OCI-LY1 (cell line): ENCODE results near the gene CD46.

Source experiments
- H2AFZ ChIP-seq: fragments of 200-600 bp; sonication (generic), shearing (Covaris generic); 2 replicates; pipeline ENCODE4 v1.6.0; 2014; ENCODE audit warnings: antibody characterized with exemption, mild to moderate bottlenecking, low read length
- H3F3A ChIP-seq: fragments of 200-600 bp; sonication (generic), shearing (Covaris generic); 2 replicates; pipeline ENCODE4 v1.6.0; 2014; ENCODE audit warnings: mild to moderate bottlenecking, antibody characterized with exemption, low read length, moderate library complexity; ENCODE audit not compliant: insufficient read depth
- H3K27ac ChIP-seq: fragments of 200-600 bp; sonication (generic); 2 replicates; pipeline ENCODE4 v1.5.1; 2014; ENCODE audit warnings: low read length, mixed run types, mild to moderate bottlenecking, low read depth; ENCODE audit not compliant: poor library complexity, severe bottlenecking
- H3K27me3 ChIP-seq: fragments of 200-600 bp; sonication (generic); 2 replicates; pipeline ENCODE4 v1.6.0; 2014; ENCODE audit warnings: antibody characterized with exemption, mild to moderate bottlenecking, low read length, moderate library complexity; ENCODE audit not compliant: insufficient read depth
- H3K36me3 ChIP-seq: fragments of 200-600 bp; sonication (generic); 2 replicates; pipeline ENCODE4 v1.6.1; 2014; ENCODE audit warnings: mild to moderate bottlenecking, antibody characterized with exemption, low read length, moderate library complexity, mixed read lengths; ENCODE audit not compliant: insufficient read depth
- H3K4me1 ChIP-seq: fragments of 200-600 bp; sonication (generic); 2 replicates; pipeline ENCODE4 v1.5.1; 2014; ENCODE audit warnings: mild to moderate bottlenecking, low read length, moderate library complexity; ENCODE audit not compliant: insufficient read depth, severe bottlenecking
- H3K4me2 ChIP-seq: fragments of 200-600 bp; sonication (generic), shearing (Covaris generic); 2 replicates; pipeline ENCODE4 v1.6.1; 2014; ENCODE audit warnings: low read length
- H3K4me3 ChIP-seq: fragments of 200-600 bp; sonication (generic); 2 replicates; pipeline ENCODE4 v1.5.1; 2014; ENCODE audit warnings: low read length, low read depth, mild to moderate bottlenecking, mixed read lengths; ENCODE audit not compliant: poor library complexity, severe bottlenecking
- H3K79me2 ChIP-seq: fragments of 200-600 bp; shearing (Covaris generic); 2 replicates; pipeline ENCODE4 v1.6.1; 2016; ENCODE audit warnings: mixed run types, low read length, mixed read lengths; ENCODE audit not compliant: insufficient read depth
- H3K9ac ChIP-seq: fragments of 200-600 bp; sonication (generic), shearing (Covaris generic); 2 replicates; pipeline ENCODE4 v1.6.1; 2014; ENCODE audit warnings: mild to moderate bottlenecking, low read length, mixed read lengths
- H3K9me2 ChIP-seq: fragments of 200-600 bp; sonication (generic), shearing (Covaris generic); 2 replicates; pipeline ENCODE4 v1.6.1; 2014; ENCODE audit warnings: low read depth, mild to moderate bottlenecking, low read length, mixed read lengths
- H3K9me3 ChIP-seq: fragments of 200-600 bp; shearing (Covaris generic); 2 replicates; pipeline ENCODE4 v1.6.1; 2014; ENCODE audit warnings: low read length, mixed read lengths
- H4K20me1 ChIP-seq: fragments of 200-600 bp; sonication (generic), shearing (Covaris generic); 2 replicates; pipeline ENCODE4 v1.6.0; 2016; ENCODE audit warnings: mild to moderate bottlenecking, low read length; ENCODE audit not compliant: insufficient read depth
- CTCF ChIP-seq: fragments of 200-600 bp; sonication (generic), shearing (Covaris generic); IDR thresholded peaks from 2 replicates; pipeline ENCODE4 v1.5.1; 2017; ENCODE audit warnings: mild to moderate bottlenecking, antibody characterized with exemption, low read length, moderate library complexity, mixed read lengths
- EZH2 ChIP-seq: fragments of 200-600 bp; sonication (generic), shearing (Covaris generic); IDR thresholded peaks from 2 replicates; pipeline ENCODE4 v1.8.0; 2017; ENCODE audit warnings: borderline replicate concordance, mixed run types, mild to moderate bottlenecking, antibody characterized with exemption, low read length, moderate library complexity, mixed read lengths

The CD46 gene

GRCh38 chr1:207817778-207818751, 66.2 kb downstream of the CD46 start:
- Histone ChIP-seq H3K4me1 (peaks cover 36% of the 10 kb centered on the region), H3K4me3 (no peak overlapping the region), H4K20me1 (no peaks in the 10 kb centered on the region), H3K36me3 (peaks cover 82% of the 10 kb centered on the region), H3K9me2 (no peaks in the 10 kb centered on the region), H3K27ac (no peak overlapping the region), H3K27me3 (no peaks in the 10 kb centered on the region), H3K9ac (no peak overlapping the region), H3K79me2 (peaks cover 70% of the 10 kb centered on the region), H3F3A (no peaks in the 10 kb centered on the region), H3K9me3 (no peaks in the 10 kb centered on the region), H2AFZ (no peak overlapping the region), H3K4me2 (no peak overlapping the region)
- TF ChIP-seq CTCF (no peak), EZH2 (no peak)

- Histone ChIP-seq H3K9me3 (no peaks in the 10 kb centered on the region), H3K9ac (no peak overlapping the region), H3F3A (no peaks in the 10 kb centered on the region), H3K27me3 (no peaks in the 10 kb centered on the region), H3K4me3 (no peak overlapping the region), H3K4me1 (peaks cover 43% of the 10 kb centered on the region), H3K9me2 (no peaks in the 10 kb centered on the region), H3K36me3 (peaks cover 72% of the 10 kb centered on the region), H4K20me1 (no peaks in the 10 kb centered on the region), H2AFZ (no peak overlapping the region), H3K4me2 (no peak overlapping the region; the same call in 1 of the 2 replicates), H3K79me2 (peaks cover 71% of the 10 kb centered on the region), H3K27ac (no peak overlapping the region)
- no peak for TF ChIP-seq EZH2
- no peak for TF ChIP-seq CTCF
These were observed 67.2 kb downstream of the CD46 start for GRCh38 chr1:207818971-207819451.

GRCh38 chr1:207820568-207821463, 69.0 kb downstream of the CD46 start:
- no peaks in the 10 kb centered on the region for H3K9me3 ChIP-seq

More at GRCh38 chr1:207820568-207821463, 69.0 kb downstream of the CD46 start:
- Histone ChIP-seq H3K4me2 (peak overlapping the region; percentile 89), H3K4me1 (peaks cover 53% of the 10 kb centered on the region), H3K79me2 (peaks cover 62% of the 10 kb centered on the region), H3K36me3 (peaks cover 54% of the 10 kb centered on the region), H3F3A (no peaks in the 10 kb centered on the region), H3K27ac (peak overlapping the region; percentile 95), H3K4me3 (peak overlapping the region; percentile 81), H4K20me1 (no peaks in the 10 kb centered on the region), H3K9me2 (no peaks in the 10 kb centered on the region), H2AFZ (no peak overlapping the region), H3K9ac (peak overlapping the region; percentile 93), H3K27me3 (no peaks in the 10 kb centered on the region)
- TF ChIP-seq EZH2 (no peak), CTCF (no peak)
